ENCODE data around the gene TSC1. TPM values are rescaled to one million over a fixed set of nuclear protein-coding genes. Genes with fewer than 3 reads are reported as not detected.

Gene TSC1
- total and polyA plus RNA-seq, 3 experiments from 2014 or later, result 12.6 to 37.1 (median 33.9) TPM

DNA sequence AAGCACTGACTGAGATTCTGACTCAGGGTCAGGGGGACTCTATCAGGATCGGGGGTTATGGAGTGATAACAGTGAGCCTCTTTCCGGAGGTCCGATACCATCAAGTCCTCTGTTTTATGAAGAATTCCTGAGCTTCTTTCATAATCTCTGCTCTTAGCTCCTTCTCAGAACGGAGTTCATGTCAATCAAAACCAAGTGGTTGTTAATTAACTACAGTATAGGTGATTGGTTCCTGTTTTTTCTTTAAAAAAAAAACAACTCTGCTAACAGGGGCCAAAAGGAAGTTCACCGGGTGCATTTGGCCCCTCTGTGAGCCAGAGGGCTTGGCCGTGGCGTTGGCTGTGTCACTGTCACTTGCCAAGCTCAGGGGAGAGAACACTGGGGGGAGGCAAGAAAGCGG is 38.0 kb upstream of the TSC1 start:
- peaks cover 2 to 5% (median 4%) of the 10 kb centered on the region in 3 donors for H3K4me1 Mint-ChIP-seq
- CTCF ChIA-PET, result interaction anchor here (1.0 kb wide), 1 partner anchor 39 kb away, joined by 3 read pairs; no protein-coding TSS in a partner anchor
- peak overlapping the region in 1 of 8 donors; percentile 12 for H3K27ac Mint-ChIP-seq
- H3K27ac ChIP-seq (ENCODE audit: low read depth, low read length), result peak overlapping the region; percentile 59
- no peaks in the 10 kb centered on the region for H3K9me3 Mint-ChIP-seq
- no peak for DNase-seq
- H3K36me3 Mint-ChIP-seq, result no peaks in the 10 kb centered on the region
- no peaks in the 10 kb centered on the region for H3K9me3 ChIP-seq (ENCODE audit: low read length)
- peaks cover 5% of the 10 kb centered on the region for H3K4me1 ChIP-seq (ENCODE audit: insufficient read depth, low read length)
- no peak overlapping the region for H3K4me3 Mint-ChIP-seq
- no peaks in the 10 kb centered on the region for H3K36me3 ChIP-seq (ENCODE audit: insufficient read depth, low read length)
- POLR2A ChIA-PET, result no interaction called here
- H3K4me3 ChIP-seq (ENCODE audit: low read length), result no peak overlapping the region
- peaks cover 19% of the 10 kb centered on the region for H3K27me3 ChIP-seq (ENCODE audit: insufficient read depth, low read length, poor library complexity, severe bottlenecking)
- peaks cover 49 to 57% of the 10 kb centered on the region in 2 donors for H3K27me3 Mint-ChIP-seq

GRCh38 chr9:132980157-132980556 is 35.7 kb upstream of the TSC1 start:
- no peak for DNase-seq
- H3K27ac Mint-ChIP-seq, result no peak overlapping the region
- no peaks in the 10 kb centered on the region for H3K36me3 ChIP-seq (ENCODE audit: insufficient read depth, low read length)
- POLR2A ChIA-PET, result no interaction called here
- no peaks in the 10 kb centered on the region for H3K9me3 Mint-ChIP-seq
- peaks cover 5% of the 10 kb centered on the region for H3K4me1 ChIP-seq (ENCODE audit: insufficient read depth, low read length)
- peak overlapping the region; percentile 45 for H3K27ac ChIP-seq (ENCODE audit: low read depth, low read length)
- CTCF ChIA-PET, result interaction anchor here (0.7 kb wide), 1 partner anchor 206 kb away, joined by 3 read pairs; no protein-coding TSS in a partner anchor
- peaks cover 19% of the 10 kb centered on the region for H3K27me3 ChIP-seq (ENCODE audit: insufficient read depth, low read length, poor library complexity, severe bottlenecking)
- no peak overlapping the region for H3K4me3 ChIP-seq (ENCODE audit: low read length)
- no peaks in the 10 kb centered on the region for H3K36me3 Mint-ChIP-seq
- H3K9me3 ChIP-seq (ENCODE audit: low read length), result no peaks in the 10 kb centered on the region
- peaks cover 44 to 53% of the 10 kb centered on the region in 2 donors for H3K27me3 Mint-ChIP-seq
- peaks cover 2 to 5% (median 4%) of the 10 kb centered on the region in 3 donors for H3K4me1 Mint-ChIP-seq
- H3K4me3 Mint-ChIP-seq, result no peak overlapping the region

DNA sequence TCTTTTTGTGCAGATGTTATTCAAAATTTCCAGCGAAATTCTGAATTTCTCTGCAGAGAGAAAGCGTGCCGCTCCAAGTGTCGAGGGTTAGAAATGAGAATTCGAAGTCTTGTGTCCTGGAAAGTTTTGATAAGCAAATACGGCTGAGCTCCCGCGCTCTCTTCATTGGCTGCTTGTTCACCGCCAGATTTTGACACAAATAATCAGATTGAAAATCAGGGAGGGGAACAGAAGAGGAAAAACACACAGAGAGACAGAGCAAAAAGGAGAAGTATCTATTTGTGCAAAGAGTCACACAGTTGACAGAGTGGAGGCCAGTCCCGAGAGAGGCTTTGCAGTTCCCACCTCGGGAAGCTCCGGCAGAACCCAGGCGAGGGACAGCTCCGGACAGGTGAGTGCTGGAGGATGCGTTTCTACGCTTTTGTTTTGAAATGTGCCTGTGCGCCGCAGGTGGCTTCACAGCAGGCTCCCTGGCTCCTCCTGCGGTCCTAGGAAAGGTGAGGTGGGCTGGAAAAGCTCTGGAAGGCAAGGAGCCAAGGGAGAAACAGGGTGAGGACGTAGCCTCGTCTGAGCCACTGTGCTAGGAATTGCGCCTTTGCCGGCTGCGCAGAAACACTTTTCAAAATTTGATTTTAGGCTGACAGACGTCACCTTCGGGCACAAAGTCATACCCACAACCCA is 34.2 kb upstream of the TSC1 start, which contains the start of gene GFI1B:
GFI1B (plus strand) TSS at position 244 of the 681 bp plus-strand sequence. CDS start 7,985 bp downstream, outside the sequence.
- Mint-ChIP-seq H3K36me3 (no peaks in the 10 kb centered on the region), H3K27me3 (peaks cover 47 to 63% of the 10 kb centered on the region in 2 donors), H3K4me3 (peak within 1 kb of the TSS in 1 of 7 donors; percentile 40), H3K27ac (no peak within 1 kb of the TSS), H3K9me3 (no peaks in the 10 kb centered on the region), H3K4me1 (peaks cover 2 to 5% (median 4%) of the 10 kb centered on the region in 3 donors)
- Histone ChIP-seq H3K27me3 (ENCODE audit: insufficient read depth, low read length, poor library complexity, severe bottlenecking) (peaks cover 19% of the 10 kb centered on the region), H3K4me1 (ENCODE audit: insufficient read depth, low read length) (peaks cover 5% of the 10 kb centered on the region), H3K27ac (ENCODE audit: low read depth, low read length) (peak within 1 kb of the TSS; percentile 45), H3K36me3 (ENCODE audit: insufficient read depth, low read length) (no peaks in the 10 kb centered on the region), H3K9me3 (ENCODE audit: low read length) (no peaks in the 10 kb centered on the region), H3K4me3 (ENCODE audit: low read length) (no peak within 1 kb of the TSS)
- DNase-seq, result no peak
- ChIA-PET POLR2A (no interaction called here), CTCF (interaction anchor here (0.9 to 1.8 kb wide), 6 partner anchors 24 to 172 kb away, joined by 3 to 4 read pairs (median 4); no protein-coding TSS in a partner anchor)

DNA sequence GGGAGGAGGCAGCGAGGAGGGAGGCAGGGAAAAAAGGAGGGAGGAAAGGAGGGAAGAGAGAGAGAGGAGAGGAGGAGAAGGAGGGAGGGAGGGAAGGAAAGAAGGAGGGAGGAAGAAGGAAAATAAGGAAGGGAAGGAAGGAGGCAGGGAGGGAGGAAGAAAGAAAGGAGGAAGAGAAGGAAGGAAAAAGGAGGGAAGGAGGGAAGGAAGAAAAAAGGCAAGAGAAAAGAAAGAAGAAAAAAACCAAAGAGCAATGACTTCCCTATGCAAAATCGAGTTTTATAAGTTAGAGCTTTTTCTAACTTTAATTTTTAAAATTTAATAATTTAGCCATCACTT is 33.7 kb upstream of the TSC1 start:
- peaks cover 19% of the 10 kb centered on the region for H3K27me3 ChIP-seq (ENCODE audit: insufficient read depth, low read length, poor library complexity, severe bottlenecking)
- no peaks in the 10 kb centered on the region for H3K9me3 ChIP-seq (ENCODE audit: low read length)
- peaks cover 2 to 5% (median 4%) of the 10 kb centered on the region in 3 donors for H3K4me1 Mint-ChIP-seq
- no peaks in the 10 kb centered on the region for H3K9me3 Mint-ChIP-seq
- no peak for DNase-seq
- ChIA-PET POLR2A (no interaction called here), CTCF (interaction anchor here (1.0 to 1.8 kb wide), 8 partner anchors 24 to 172 kb away, joined by 3 to 4 read pairs (median 3); no protein-coding TSS in a partner anchor)
- no peaks in the 10 kb centered on the region for H3K36me3 Mint-ChIP-seq
- no peak overlapping the region for H3K27ac ChIP-seq (ENCODE audit: low read depth, low read length)
- no peak overlapping the region for H3K4me3 ChIP-seq (ENCODE audit: low read length)
- H3K27me3 Mint-ChIP-seq, result peaks cover 45 to 67% of the 10 kb centered on the region in 2 donors
- H3K36me3 ChIP-seq (ENCODE audit: insufficient read depth, low read length), result no peaks in the 10 kb centered on the region
- peaks cover 5% of the 10 kb centered on the region for H3K4me1 ChIP-seq (ENCODE audit: insufficient read depth, low read length)
- no peak overlapping the region for H3K27ac Mint-ChIP-seq
- no peak overlapping the region for H3K4me3 Mint-ChIP-seq

GRCh38 chr9:132976571-132976970 is 32.2 kb upstream of the TSC1 start:
- no peaks in the 10 kb centered on the region for H3K9me3 Mint-ChIP-seq
- H3K27me3 ChIP-seq (ENCODE audit: insufficient read depth, low read length, poor library complexity, severe bottlenecking), result peaks cover 19% of the 10 kb centered on the region
- peaks cover 33 to 66% of the 10 kb centered on the region in 2 donors for H3K27me3 Mint-ChIP-seq
- H3K4me1 Mint-ChIP-seq, result peaks cover 2 to 5% (median 4%) of the 10 kb centered on the region in 3 donors
- CTCF ChIA-PET, result interaction anchor here (0.9 to 1.5 kb wide), 3 partner anchors 31 to 168 kb away, joined by 3 read pairs; no protein-coding TSS in a partner anchor
- H3K9me3 ChIP-seq (ENCODE audit: low read length), result no peaks in the 10 kb centered on the region
- H3K4me1 ChIP-seq (ENCODE audit: insufficient read depth, low read length), result peaks cover 5% of the 10 kb centered on the region
- H3K4me3 ChIP-seq (ENCODE audit: low read length), result no peak overlapping the region
- DNase-seq, result no peak
- H3K36me3 Mint-ChIP-seq, result no peaks in the 10 kb centered on the region
- no peak overlapping the region for H3K4me3 Mint-ChIP-seq
- no peak overlapping the region for H3K27ac ChIP-seq (ENCODE audit: low read depth, low read length)
- no peaks in the 10 kb centered on the region for H3K36me3 ChIP-seq (ENCODE audit: insufficient read depth, low read length)
- POLR2A ChIA-PET, result no interaction called here
- H3K27ac Mint-ChIP-seq, result no peak overlapping the region

DNA sequence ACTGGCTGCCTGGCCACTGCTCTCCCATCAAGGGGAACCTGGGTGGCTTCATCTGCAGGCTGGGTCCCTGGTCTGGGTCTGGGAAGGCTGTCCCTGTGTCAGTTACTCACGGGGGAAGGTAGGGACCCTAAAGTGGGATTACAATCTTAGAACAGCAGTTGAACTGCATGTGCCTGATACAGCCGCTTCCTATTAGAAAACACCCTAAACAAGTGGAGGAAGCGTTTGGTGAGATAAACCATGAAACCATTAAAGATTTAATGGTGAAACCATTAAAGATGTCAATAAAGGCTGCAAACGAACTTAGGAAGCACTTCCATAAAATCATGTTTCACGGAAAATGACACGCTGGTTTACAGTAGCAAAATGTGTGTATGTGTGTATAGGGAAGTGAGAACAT is 31.5 kb upstream of the TSC1 start:
- Mint-ChIP-seq H3K36me3 (no peaks in the 10 kb centered on the region), H3K9me3 (no peaks in the 10 kb centered on the region), H3K4me3 (no peak overlapping the region), H3K27ac (no peak overlapping the region), H3K27me3 (peaks cover 33 to 64% of the 10 kb centered on the region in 2 donors), H3K4me1 (peaks cover 2 to 5% (median 4%) of the 10 kb centered on the region in 3 donors)
- Histone ChIP-seq H3K27ac (ENCODE audit: low read depth, low read length) (no peak overlapping the region), H3K4me1 (ENCODE audit: insufficient read depth, low read length) (peaks cover 5% of the 10 kb centered on the region), H3K27me3 (ENCODE audit: insufficient read depth, low read length, poor library complexity, severe bottlenecking) (peaks cover 19% of the 10 kb centered on the region), H3K4me3 (ENCODE audit: low read length) (no peak overlapping the region), H3K9me3 (ENCODE audit: low read length) (no peaks in the 10 kb centered on the region), H3K36me3 (ENCODE audit: insufficient read depth, low read length) (no peaks in the 10 kb centered on the region)
- CTCF ChIA-PET, result interaction anchor here (1.4 to 1.8 kb wide), 2 partner anchors 29 to 168 kb away, joined by 3 to 5 read pairs; no protein-coding TSS in a partner anchor
- DNase-seq, result no peak
- POLR2A ChIA-PET, result no interaction called here

- Mint-ChIP-seq H3K36me3 (no peaks in the 10 kb centered on the region), H3K27ac (no peak overlapping the region), H3K4me3 (no peak overlapping the region), H3K9me3 (no peaks in the 10 kb centered on the region), H3K4me1 (peaks cover 2 to 5% (median 3%) of the 10 kb centered on the region in 3 donors), H3K27me3 (peaks cover 17 to 57% of the 10 kb centered on the region in 2 donors)
- Histone ChIP-seq H3K27ac (ENCODE audit: low read depth, low read length) (no peak overlapping the region), H3K27me3 (ENCODE audit: insufficient read depth, low read length, poor library complexity, severe bottlenecking) (peaks cover 4% of the 10 kb centered on the region), H3K36me3 (ENCODE audit: insufficient read depth, low read length) (no peaks in the 10 kb centered on the region), H3K4me3 (ENCODE audit: low read length) (no peak overlapping the region), H3K4me1 (ENCODE audit: insufficient read depth, low read length) (peaks cover 5% of the 10 kb centered on the region), H3K9me3 (ENCODE audit: low read length) (no peaks in the 10 kb centered on the region)
- no peak for DNase-seq
- ChIA-PET POLR2A (no interaction called here), CTCF (interaction anchor here (1.5 to 3.1 kb wide), 2 partner anchors 29 to 71 kb away, joined by 4 to 10 read pairs; no protein-coding TSS in a partner anchor)
Measured at GRCh38 chr9:132973713-132974112, 29.3 kb upstream of the TSC1 start.

- H3K36me3 ChIP-seq (ENCODE audit: insufficient read depth, low read length), result no peaks in the 10 kb centered on the region
- POLR2A ChIA-PET, result no interaction called here
Measured at GRCh38 chr9:132973166-132973565, 28.8 kb upstream of the TSC1 start.

More at GRCh38 chr9:132973166-132973565, 28.8 kb upstream of the TSC1 start:
- H3K9me3 ChIP-seq (ENCODE audit: low read length), result no peaks in the 10 kb centered on the region
- no peak for DNase-seq
- Mint-ChIP-seq H3K9me3 (no peaks in the 10 kb centered on the region), H3K27ac (no peak overlapping the region), H3K27me3 (peaks cover 13 to 52% of the 10 kb centered on the region in 2 donors), H3K4me3 (no peak overlapping the region), H3K36me3 (no peaks in the 10 kb centered on the region), H3K4me1 (peaks cover 0 to 2% (median 0%) of the 10 kb centered on the region in 3 donors)
- no peak overlapping the region for H3K27ac ChIP-seq (ENCODE audit: low read depth, low read length)
- H3K4me3 ChIP-seq (ENCODE audit: low read length), result no peak overlapping the region
- CTCF ChIA-PET, result interaction anchor here (0.7 to 3.1 kb wide), 4 partner anchors 30 to 171 kb away, joined by 3 to 10 read pairs (median 4); no protein-coding TSS in a partner anchor
- no peaks in the 10 kb centered on the region for H3K27me3 ChIP-seq (ENCODE audit: insufficient read depth, low read length, poor library complexity, severe bottlenecking)
- H3K4me1 ChIP-seq (ENCODE audit: insufficient read depth, low read length), result peaks cover 5% of the 10 kb centered on the region
